HepG2 (cell line): Measurements from ENCODE around the gene ZDHHC8. TPM values are rescaled to one million over a fixed set of nuclear protein-coding genes. Genes with fewer than 3 reads are reported as not detected.

ENCODE experiments used
- ATAC-seq: fragments of 200-7000 bp; cut with Tn5 transposase; 3 replicates; pipeline ENCODE4 v1.9.1; 2020; ENCODE audit warnings: mild to moderate bottlenecking, moderate library complexity
- BruUV-seq: library from RNA; stranded (reverse); fragments of 400-500 nt; replicated peaks from 2 replicates; lab custom pipeline; 2021; lab: Mats Ljungman, UMichigan
- CTCF ChIA-PET: fragments of 300-600 bp; formaldehyde crosslinking; extraction: SDS; loops from one replicate; lab custom pipeline; 2021; ENCODE audit warnings: low total read pairs, inconsistent platforms, low intra/inter-chr PET ratio; lab: Yijun Ruan, JAX
- POLR2A ChIA-PET: fragments of 350-600 bp; sonication (Branson Sonifier 250); formaldehyde crosslinking; loops from one replicate; lab custom pipeline; 2020; ENCODE audit warnings: antibody characterized with exemption, inconsistent platforms; lab: Yijun Ruan, JAX
- DNase-seq: peaks from one replicate; pipeline ENCODE4 v3.0.0-alpha.2; 2015; ENCODE audit warnings: low spot score
- FAIRE-seq: peaks from 3 replicates; lab custom pipeline; 2011; peaks lifted over from hg19 to GRCh38; lab: Jason Lieb, UNC
- H2AFZ ChIP-seq: one replicate; pipeline ENCODE4 v1.6.1; 2011; ENCODE audit warnings: low read length, inconsistent platforms
- H3K27ac ChIP-seq: fragments of 300-600 bp; 3 replicates; pipeline ENCODE4 v1.8.0; 2011; ENCODE audit warnings: mixed run types, mild to moderate bottlenecking, mixed read lengths, low read length, inconsistent platforms; ENCODE audit not compliant: insufficient read depth; ENCODE audit errors: extremely low read length
- H3K27me3 ChIP-seq, 2 experiments: fragments of 200-600 bp in 1 of 2; 2 replicates in 1 of 2; 3 replicates in 1 of 2; pipeline versions ENCODE4 v1.6.0 to v1.8.0; 2011; ENCODE audit warnings: low read length in 2 of 2, mild to moderate bottlenecking in 2 of 2, moderate library complexity in 2 of 2, inconsistent platforms in 1 of 2; ENCODE audit not compliant: insufficient read depth in 2 of 2, control insufficient read depth in 1 of 2
- H3K36me3 ChIP-seq, 2 experiments: fragments of 200-600 bp in 1 of 2; replicated peaks in 1 of 2; 2 replicates in 1 of 2; 3 replicates in 1 of 2; pipeline versions ENCODE4 v1.5.1 to v1.8.0; 2011; ENCODE audit warnings: low read length in 2 of 2, inconsistent platforms in 1 of 2; ENCODE audit not compliant: insufficient read depth in 2 of 2, control insufficient read depth in 1 of 2
- H3K4me1 ChIP-seq: 2 replicates; pipeline ENCODE4 v1.5.1; 2012; ENCODE audit warnings: low read length, inconsistent platforms; ENCODE audit not compliant: insufficient read depth
- H3K4me2 ChIP-seq: 2 replicates; pipeline ENCODE4 v1.6.0; 2011; ENCODE audit warnings: low read depth, low read length, inconsistent platforms
- H3K4me3 ChIP-seq, 3 experiments: fragments of 200-600 bp in 1 of 3; sonication (generic), shearing (Covaris generic) in 1 of 3; replicated peaks in 1 of 3; 2 replicates each; pipeline ENCODE4 v1.5.1; 2011 to 2016; ENCODE audit warnings: low read length in 3 of 3, inconsistent platforms in 2 of 3, low read depth in 2 of 3, mild to moderate bottlenecking in 2 of 3, control low read depth in 1 of 3, mixed read lengths in 1 of 3; ENCODE audit not compliant: insufficient read depth in 1 of 3
- H3K79me2 ChIP-seq: one replicate; pipeline ENCODE4 v1.6.1; 2011; ENCODE audit warnings: low read length, inconsistent platforms; ENCODE audit not compliant: insufficient read depth
- H3K9ac ChIP-seq: 2 replicates; pipeline ENCODE4 v1.6.0; 2011; ENCODE audit warnings: mild to moderate bottlenecking, low read depth, low read length, inconsistent platforms; ENCODE audit not compliant: insufficient read depth
- H3K9me3 ChIP-seq: 2 replicates; pipeline ENCODE4 v1.5.1; 2012; ENCODE audit warnings: mild to moderate bottlenecking, low read length
- H4K20me1 ChIP-seq: 2 replicates; pipeline ENCODE4 v1.6.0; 2011; ENCODE audit warnings: inconsistent platforms, mild to moderate bottlenecking, low read length, moderate library complexity; ENCODE audit not compliant: insufficient read depth
- BRD4 ChIP-seq: sonication (generic); formaldehyde crosslinking; IDR thresholded peaks from 2 replicates; pipeline ENCODE4 v1.4.0; 2020; ENCODE audit warnings: missing genetic modification reagents
- LCORL ChIP-seq, 2 experiments: fragments of 450-650 bp in 1 of 2; sonication (generic) in 1 of 2; formaldehyde crosslinking in 1 of 2; IDR thresholded peaks; 2 replicates each; pipeline versions ENCODE4 v1.5.0 to v1.6.1; 2017 to 2020; ENCODE audit warnings: antibody characterized with exemption in 1 of 2, missing genetic modification reagents in 1 of 2
- NFRKB ChIP-seq: fragments of 450-650 bp; IDR thresholded peaks from 2 replicates; pipeline ENCODE4 v1.6.1; 2017
- RAD21 ChIP-seq: fragments of 450-650 bp; formaldehyde crosslinking; IDR thresholded peaks from 2 replicates; pipeline ENCODE4 v1.5.0; 2020; ENCODE audit warnings: mild to moderate bottlenecking
- STAG1 ChIP-seq: sonication (generic); formaldehyde crosslinking; IDR thresholded peaks from 2 replicates; pipeline ENCODE4 v1.4.0; 2020; ENCODE audit warnings: missing genetic modification reagents
- ZNF605 ChIP-seq: sonication (generic); formaldehyde crosslinking; IDR thresholded peaks from 2 replicates; pipeline ENCODE4 v1.8.0; 2022; ENCODE audit warnings: mild to moderate bottlenecking, missing genetic modification reagents
- ZNF747 ChIP-seq: sonication (generic); formaldehyde crosslinking; IDR thresholded peaks from 2 replicates; pipeline ENCODE4 v1.8.1; 2023; ENCODE audit warnings: missing genetic modification reagents, mild to moderate bottlenecking, borderline replicate concordance
- ZNF768 ChIP-seq: sonication (generic); formaldehyde crosslinking; IDR thresholded peaks from 2 replicates; pipeline ENCODE4 v1.4.0; 2020; ENCODE audit warnings: missing genetic modification reagents
- WGBS: methylation state at CpG from one replicate; pipeline ENCODE4 v1.1.6; 2017; ENCODE audit warnings: low lambda C conversion rate; 5-methylcytosine and 5-hydroxymethylcytosine counted together
- in situ Hi-C: cut with HindIII; loops from 2 replicates; pipeline ENCODE4 v1.10.0; 2017; ENCODE audit warnings: low pct_unique_long_range_greater_than_20kb; ENCODE audit not compliant: extremely low pct_ligation_motif_present
- intact Hi-C: fragments of 100-400 bp; cut with micrococcal nuclease; formaldehyde crosslinking; loops from one replicate; pipeline ENCODE4 v1.10.0; 2022; ENCODE audit not compliant: unreplicated experiment
- polyA plus RNA-seq, 8 experiments: library from polyadenylated mRNA; depleted of rRNA in 3 of 8; stranded (reverse) in 7 of 8; unstranded in 1 of 8; fragments of >200 nt; fragmentation: Illumina TruSeq in 4 of 8; extraction: Trizol in 4 of 8; gene quantifications; 2 replicates each; pipeline versions ENCODE4 v1.2.1 to v1.2.3, GENCODE V29; 2011 to 2016; ENCODE audit warnings: low read depth in 4 of 8, missing spikeins in 1 of 8, mixed read lengths in 1 of 8; ENCODE audit not compliant: insufficient read depth in 1 of 8
- total RNA-seq, 5 experiments: library from RNA; depleted of rRNA; stranded (reverse); fragments of >200 nt; fragmentation: Illumina TruSeq; extraction: Trizol; gene quantifications; 2 replicates each; pipeline ENCODE4 v1.2.3, GENCODE V29; 2016; ENCODE audit warnings: low read depth in 1 of 5
- TF ChIP-seq, protein P1 (sequence below): sonication (generic); formaldehyde crosslinking; IDR thresholded peaks from 2 replicates; pipeline ENCODE4 v1.5.0; 2020; ENCODE audit warnings: mild to moderate bottlenecking, missing genetic modification reagents, moderate library complexity
- TF ChIP-seq, protein P2 (sequence below): sonication (generic); formaldehyde crosslinking; IDR thresholded peaks from 2 replicates; pipeline ENCODE4 v1.8.0; 2022; ENCODE audit warnings: low read depth, missing genetic modification reagents
- TF ChIP-seq, protein P3 (sequence below): IDR thresholded peaks from 2 replicates; pipeline ENCODE4 v1.6.1; 2016; ENCODE audit warnings: low read depth, control low read depth
- TF ChIP-seq, protein P4 (sequence below): sonication (generic); formaldehyde crosslinking; conservative IDR thresholded peaks from 2 replicates; pipeline ENCODE4 v1.8.1; 2023; ENCODE audit warnings: missing genetic modification reagents

ZDHHC8 gene
- total and polyA plus RNA-seq, 2 of the 13 experiments (the other 11 are each of a cell fraction or from before 2014, with no cell fraction given): 7.5 to 21.3 TPM

DNA sequence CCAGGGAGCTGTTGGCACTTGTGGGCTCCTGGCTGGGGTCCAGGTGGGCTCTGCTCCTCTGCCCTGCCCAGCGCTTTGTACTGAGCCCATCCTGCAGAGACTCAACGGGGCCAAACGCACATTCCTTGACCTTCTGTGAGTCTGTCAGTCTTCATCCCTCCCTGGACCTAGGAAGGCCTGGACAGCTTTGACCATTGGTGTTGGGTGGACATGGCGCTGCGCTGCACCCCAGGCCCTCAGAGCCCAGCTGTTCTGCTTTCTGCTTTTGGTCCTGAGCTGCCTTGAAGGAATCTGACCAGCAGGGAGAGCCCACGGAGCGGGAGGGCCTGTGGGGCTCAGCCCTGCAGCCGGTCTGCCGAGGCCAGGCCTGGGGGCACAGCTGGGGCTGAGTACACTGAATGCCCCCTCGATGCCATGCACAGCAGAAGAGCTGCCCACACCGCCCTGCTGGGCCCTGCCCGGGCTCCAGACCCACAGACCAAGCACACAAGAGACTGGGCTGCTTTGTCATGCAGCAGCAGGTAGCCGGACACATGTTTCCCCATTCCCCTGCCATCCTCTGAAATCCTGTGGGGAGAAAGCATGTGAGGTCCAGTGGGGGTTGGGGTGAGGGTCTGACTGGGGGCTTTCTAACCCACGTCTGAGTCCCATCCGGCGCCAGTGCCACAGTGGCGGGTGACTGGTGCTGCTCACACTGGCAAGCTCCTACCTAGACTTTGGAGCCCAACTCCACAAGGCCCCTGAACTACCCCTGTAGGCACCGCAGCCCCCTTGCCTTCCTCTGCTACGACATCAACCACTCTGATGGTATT lies 43.4 kb downstream of the ZDHHC8 start:
- peak; percentile 81 for ATAC-seq
- Histone ChIP-seq H2AFZ (no peak overlapping the region), H3K27ac (no peak overlapping the region), H3K9me3 (no peaks in the 10 kb centered on the region), H3K9ac (no peak overlapping the region), H3K79me2 (no peaks in the 10 kb centered on the region)
- BruUV-seq: no TSS peak
- CTCF ChIA-PET: no interaction called here
- in situ Hi-C loops: loop anchor here (25.0 kb wide), 1 partner anchor 1213 kb away; no protein-coding TSS in a partner anchor
- TF ChIP-seq, protein P1, sequence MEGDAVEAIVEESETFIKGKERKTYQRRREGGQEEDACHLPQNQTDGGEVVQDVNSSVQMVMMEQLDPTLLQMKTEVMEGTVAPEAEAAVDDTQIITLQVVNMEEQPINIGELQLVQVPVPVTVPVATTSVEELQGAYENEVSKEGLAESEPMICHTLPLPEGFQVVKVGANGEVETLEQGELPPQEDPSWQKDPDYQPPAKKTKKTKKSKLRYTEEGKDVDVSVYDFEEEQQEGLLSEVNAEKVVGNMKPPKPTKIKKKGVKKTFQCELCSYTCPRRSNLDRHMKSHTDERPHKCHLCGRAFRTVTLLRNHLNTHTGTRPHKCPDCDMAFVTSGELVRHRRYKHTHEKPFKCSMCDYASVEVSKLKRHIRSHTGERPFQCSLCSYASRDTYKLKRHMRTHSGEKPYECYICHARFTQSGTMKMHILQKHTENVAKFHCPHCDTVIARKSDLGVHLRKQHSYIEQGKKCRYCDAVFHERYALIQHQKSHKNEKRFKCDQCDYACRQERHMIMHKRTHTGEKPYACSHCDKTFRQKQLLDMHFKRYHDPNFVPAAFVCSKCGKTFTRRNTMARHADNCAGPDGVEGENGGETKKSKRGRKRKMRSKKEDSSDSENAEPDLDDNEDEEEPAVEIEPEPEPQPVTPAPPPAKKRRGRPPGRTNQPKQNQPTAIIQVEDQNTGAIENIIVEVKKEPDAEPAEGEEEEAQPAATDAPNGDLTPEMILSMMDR (CRISPR knock-in tag): peak; percentile 71
- no peak for TF ChIP-seq ZNF605 (CRISPR knock-in tag)
- TF ChIP-seq, protein P2, sequence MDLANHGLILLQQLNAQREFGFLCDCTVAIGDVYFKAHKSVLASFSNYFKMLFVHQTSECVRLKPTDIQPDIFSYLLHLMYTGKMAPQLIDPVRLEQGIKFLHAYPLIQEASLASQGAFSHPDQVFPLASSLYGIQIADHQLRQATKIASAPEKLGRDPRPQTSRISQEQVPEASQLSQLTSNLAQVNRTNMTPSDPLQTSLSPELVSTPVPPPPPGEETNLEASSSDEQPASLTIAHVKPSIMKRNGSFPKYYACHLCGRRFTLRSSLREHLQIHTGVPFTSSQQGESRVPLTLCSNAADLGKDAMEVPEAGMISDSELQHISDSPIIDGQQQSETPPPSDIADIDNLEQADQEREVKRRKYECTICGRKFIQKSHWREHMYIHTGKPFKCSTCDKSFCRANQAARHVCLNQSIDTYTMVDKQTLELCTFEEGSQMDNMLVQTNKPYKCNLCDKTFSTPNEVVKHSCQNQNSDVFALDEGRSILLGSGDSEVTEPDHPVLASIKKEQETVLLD (CRISPR knock-in tag): no peak
- TF ChIP-seq ZNF768 (CRISPR knock-in tag): peak; percentile 59
- TF ChIP-seq, protein P3, sequence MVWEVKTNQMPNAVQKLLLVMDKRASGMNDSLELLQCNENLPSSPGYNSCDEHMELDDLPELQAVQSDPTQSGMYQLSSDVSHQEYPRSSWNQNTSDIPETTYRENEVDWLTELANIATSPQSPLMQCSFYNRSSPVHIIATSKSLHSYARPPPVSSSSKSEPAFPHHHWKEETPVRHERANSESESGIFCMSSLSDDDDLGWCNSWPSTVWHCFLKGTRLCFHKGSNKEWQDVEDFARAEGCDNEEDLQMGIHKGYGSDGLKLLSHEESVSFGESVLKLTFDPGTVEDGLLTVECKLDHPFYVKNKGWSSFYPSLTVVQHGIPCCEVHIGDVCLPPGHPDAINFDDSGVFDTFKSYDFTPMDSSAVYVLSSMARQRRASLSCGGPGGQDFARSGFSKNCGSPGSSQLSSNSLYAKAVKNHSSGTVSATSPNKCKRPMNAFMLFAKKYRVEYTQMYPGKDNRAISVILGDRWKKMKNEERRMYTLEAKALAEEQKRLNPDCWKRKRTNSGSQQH (CRISPR knock-in tag): no peak
- TF ChIP-seq, protein P4, sequence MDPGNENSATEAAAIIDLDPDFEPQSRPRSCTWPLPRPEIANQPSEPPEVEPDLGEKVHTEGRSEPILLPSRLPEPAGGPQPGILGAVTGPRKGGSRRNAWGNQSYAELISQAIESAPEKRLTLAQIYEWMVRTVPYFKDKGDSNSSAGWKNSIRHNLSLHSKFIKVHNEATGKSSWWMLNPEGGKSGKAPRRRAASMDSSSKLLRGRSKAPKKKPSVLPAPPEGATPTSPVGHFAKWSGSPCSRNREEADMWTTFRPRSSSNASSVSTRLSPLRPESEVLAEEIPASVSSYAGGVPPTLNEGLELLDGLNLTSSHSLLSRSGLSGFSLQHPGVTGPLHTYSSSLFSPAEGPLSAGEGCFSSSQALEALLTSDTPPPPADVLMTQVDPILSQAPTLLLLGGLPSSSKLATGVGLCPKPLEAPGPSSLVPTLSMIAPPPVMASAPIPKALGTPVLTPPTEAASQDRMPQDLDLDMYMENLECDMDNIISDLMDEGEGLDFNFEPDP: 0 out of 2 replicates have a peak, but pooled peaks have one; percentile 15
- no peak for TF ChIP-seq ZNF747
- TF ChIP-seq LCORL (IDR thresholded peaks at IDR 0.05): no peak
- TF ChIP-seq LCORL (CRISPR knock-in tag; IDR thresholded peaks at IDR 0.05): no peak
- TF ChIP-seq NFRKB: no peak
- no peak for TF ChIP-seq BRD4 (CRISPR knock-in tag)
- TF ChIP-seq STAG1 (CRISPR knock-in tag): peak; percentile 63
- 0 out of 2 replicates have a peak, but pooled peaks have one; percentile 40 for TF ChIP-seq RAD21 (CRISPR knock-in tag)
- TF ChIP-seq, all 625 proteins: peak for 5
- Histone ChIP-seq H3K4me3 (no peak overlapping the region), H4K20me1 (0 out of 2 replicates have a peak, but pooled peaks cover 3% of the 10 kb centered on the region), H3K4me2 (no peak overlapping the region), H3K27me3 (peaks cover 27 to 89% of the 10 kb centered on the region in 2 experiments), H3K36me3 (no peaks in the 10 kb centered on the region), H3K4me1 (peaks cover 6% of the 10 kb centered on the region; the same call in 1 of the 2 replicates)
- no peak for FAIRE-seq
- POLR2A ChIA-PET: no interaction called here
- 2% methylated on average over 9 of the region's 19 CpGs for WGBS
- no peak for DNase-seq
- intact Hi-C loops: no loop called here
